GM12878 (cell line): ENCODE data around the gene CDH10. TPM values are rescaled to one million over a fixed set of nuclear protein-coding genes. Genes with fewer than 3 reads are reported as not detected.

Experiments
- ATAC-seq: fragments of 200-7000 bp; cut with Tn5 transposase; 3 replicates; pipeline ENCODE4 v1.9.1; 2020; ENCODE audit warnings: mild to moderate bottlenecking, moderate library complexity
- BruUV-seq: library from RNA; stranded (reverse); fragments of 400-500 nt; replicated peaks from 2 replicates; lab custom pipeline; 2021; lab: Mats Ljungman, UMichigan
- CTCF ChIA-PET: fragments of 300-600 bp; sonication (Branson Sonifier 250); formaldehyde crosslinking; extraction: SDS; loops from one replicate; lab custom pipeline; 2021; ENCODE audit warnings: inconsistent platforms; lab: Yijun Ruan, JAX
- POLR2A ChIA-PET: fragments of 350-600 bp; formaldehyde crosslinking; extraction: SDS; loops from one replicate; lab custom pipeline; 2021; ENCODE audit warnings: inconsistent platforms; lab: Charles Lee
- RAD21 ChIA-PET: fragments of 300-600 bp; sonication (Branson Sonifier 250); formaldehyde crosslinking; loops from one replicate; lab custom pipeline; 2023; ENCODE audit warnings: antibody characterized with exemption; ENCODE audit not compliant: unreplicated experiment; lab: Charles Lee
- SMC1A ChIA-PET: fragments of 300-600 bp; sonication (Branson Sonifier 250); formaldehyde crosslinking; loops from one replicate; lab custom pipeline; 2023; ENCODE audit not compliant: unreplicated experiment, uncharacterized antibody; lab: Charles Lee
- DNase-seq: peaks from one replicate; pipeline ENCODE4 v3.0.0-alpha.2; 2011; ENCODE audit warnings: low read depth, low spot score
- FAIRE-seq: peaks from 3 replicates; lab custom pipeline; 2011; peaks lifted over from hg19 to GRCh38; lab: Jason Lieb, UNC
- H2AFZ ChIP-seq: 2 replicates; pipeline ENCODE4 v1.6.0; 2011; ENCODE audit warnings: low read depth, low read length, control low read depth; ENCODE audit not compliant: control insufficient read depth
- H3K27ac ChIP-seq: 2 replicates; pipeline ENCODE4 v1.5.1; 2011; ENCODE audit warnings: control low read depth; ENCODE audit not compliant: control insufficient read depth, insufficient read depth
- H3K27me3 ChIP-seq, 2 experiments: replicated peaks in 1 of 2; 2 replicates each; pipeline versions ENCODE4 v1.6.0 to v1.6.1; 2011; ENCODE audit warnings: low read length in 1 of 2; ENCODE audit not compliant: control insufficient read depth in 2 of 2, insufficient read depth in 2 of 2
- H3K36me3 ChIP-seq, 2 experiments: 2 replicates each; pipeline ENCODE4 v1.5.1; 2011; ENCODE audit warnings: low read length in 1 of 2; ENCODE audit not compliant: control insufficient read depth in 2 of 2, insufficient read depth in 2 of 2
- H3K4me1 ChIP-seq: 2 replicates; pipeline ENCODE4 v1.6.1; 2011; ENCODE audit warnings: mild to moderate bottlenecking, low read length, moderate library complexity, mixed read lengths; ENCODE audit not compliant: control insufficient read depth, insufficient read depth
- H3K4me2 ChIP-seq: 2 replicates; pipeline ENCODE4 v1.6.0; 2011; ENCODE audit warnings: control low read depth; ENCODE audit not compliant: control insufficient read depth, insufficient read depth
- H3K4me3 ChIP-seq: fragments of 200-600 bp; sonication (generic); 2 replicates; pipeline ENCODE4 v1.5.1; 2016
- H3K79me2 ChIP-seq: 2 replicates; pipeline ENCODE4 v1.6.0; 2011; ENCODE audit warnings: low read length; ENCODE audit not compliant: control insufficient read depth, insufficient read depth
- H3K9ac ChIP-seq: 2 replicates; pipeline ENCODE4 v1.8.0; 2011; ENCODE audit warnings: low read length, control low read depth, mixed read lengths; ENCODE audit not compliant: control insufficient read depth, insufficient read depth
- H3K9me3 ChIP-seq: replicated peaks from 3 replicates; pipeline ENCODE4 v1.5.1; 2011; ENCODE audit warnings: mild to moderate bottlenecking, low read length; ENCODE audit not compliant: control insufficient read depth, insufficient read depth
- H4K20me1 ChIP-seq: 2 replicates; pipeline ENCODE4 v1.6.0; 2011; ENCODE audit not compliant: control insufficient read depth, insufficient read depth
- BHLHE40 ChIP-seq, 2 experiments: fragments of 450-650 bp in 1 of 2; IDR thresholded peaks; 2 replicates each; pipeline ENCODE4 v1.6.1; 2011 to 2017; ENCODE audit warnings: low read depth in 2 of 2, borderline replicate concordance in 1 of 2, improper control_type of control experiment in 1 of 2, low read length in 1 of 2, mild to moderate bottlenecking in 1 of 2
- CREM ChIP-seq: IDR thresholded peaks from 2 replicates; pipeline ENCODE4 v1.6.1; 2014; ENCODE audit warnings: antibody characterized with exemption, low read depth
- HDAC6 ChIP-seq: fragments of 200-600 bp; sonication (generic); IDR thresholded peaks from one replicate; pipeline ENCODE4 v1.8.0; 2017; ENCODE audit warnings: antibody characterized with exemption; ENCODE audit not compliant: unreplicated experiment
- JUND ChIP-seq: IDR thresholded peaks from 2 replicates; pipeline ENCODE4 v1.6.1; 2012; ENCODE audit warnings: low read depth, mild to moderate bottlenecking, low read length, improper control_type of control experiment, moderate library complexity
- POLR2AphosphoS5 ChIP-seq: IDR thresholded peaks from 2 replicates; pipeline ENCODE4 v1.6.1; 2011; ENCODE audit warnings: mild to moderate bottlenecking, low read length, inconsistent platforms
- SPI1 ChIP-seq: IDR thresholded peaks from 2 replicates; pipeline ENCODE4 v1.6.1; 2011; ENCODE audit warnings: low read depth, mild to moderate bottlenecking, low read length, moderate library complexity, borderline replicate concordance; ENCODE audit not compliant: insufficient read depth
- ZNF207 ChIP-seq: fragments of 450-650 bp; IDR thresholded peaks from 2 replicates; pipeline ENCODE4 v1.6.1; 2014; ENCODE audit warnings: antibody characterized with exemption, mild to moderate bottlenecking, borderline replicate concordance
- WGBS: methylation state at CpG from one replicate; pipeline ENCODE4 v1.1.6; 2016; ENCODE audit warnings: low lambda C conversion rate; ENCODE audit not compliant: insufficient replicate concordance, insufficient coverage; ENCODE audit errors: missing lambda C conversion rate; 5-methylcytosine and 5-hydroxymethylcytosine counted together
- in situ Hi-C: fragments of 300-500 bp; cut with MboI; formaldehyde crosslinking; loops from 9 replicates; pipeline ENCODE4 v1.14.3; 2018; ENCODE audit warnings: mixed read lengths
- intact Hi-C: fragments of 100-400 bp; cut with micrococcal nuclease; formaldehyde crosslinking; loops from one replicate; pipeline ENCODE4 v1.14.2; 2022; ENCODE audit not compliant: unreplicated experiment
- polyA plus RNA-seq, 11 experiments: library from polyadenylated mRNA; depleted of rRNA in 4 of 11; unstranded in 6 of 11; stranded (reverse) in 5 of 11; fragments of >200 nt; fragmentation: Nextera tagmentation in 4 of 11; fragmentation: Illumina TruSeq in 1 of 11; extraction: Ambion mirVana in 4 of 11; extraction: Trizol in 1 of 11; gene quantifications; 1 replicate in 1 of 11; 2 replicates in 10 of 11; pipeline versions ENCODE4 v1.2.1 to v1.2.3, GENCODE V29; 2011 to 2016; ENCODE audit warnings: inconsistent platforms in 2 of 11, missing spikeins in 2 of 11, low read depth in 1 of 11
- total RNA-seq, 4 experiments: library from RNA; depleted of rRNA in 3 of 4; stranded (reverse); fragments of >200 nt in 3 of 4; fragmentation: Illumina TruSeq in 1 of 4; extraction: Trizol in 1 of 4; gene quantifications; 2 replicates each; pipeline versions ENCODE4 v1.2.1 to v1.2.3, GENCODE V29; 2013 to 2021
- TF ChIP-seq, protein P1 (sequence below): fragments of 450-650 bp; IDR thresholded peaks from 2 replicates; pipeline ENCODE4 v1.6.1; 2017; ENCODE audit warnings: antibody characterized with exemption, mild to moderate bottlenecking, moderate library complexity
- TF ChIP-seq, protein P2 (sequence below), 3 experiments: IDR thresholded peaks in 2 of 3; conservative IDR thresholded peaks in 1 of 3; 2 replicates each; pipeline ENCODE4 v1.5.1; 2011; ENCODE audit warnings: low read depth in 3 of 3, low read length in 3 of 3, mild to moderate bottlenecking in 3 of 3, control low read depth in 2 of 3, moderate library complexity in 2 of 3, inconsistent platforms in 1 of 3, mixed read lengths in 1 of 3; ENCODE audit not compliant: control insufficient read depth in 2 of 3, insufficient read depth in 1 of 3; ENCODE audit errors: extremely low read depth in 1 of 3
- TF ChIP-seq, protein P3 (sequence below): IDR thresholded peaks from 2 replicates; pipeline ENCODE4 v1.6.1; 2011; ENCODE audit warnings: borderline replicate concordance, low read depth, mild to moderate bottlenecking, moderate library complexity, low read length; ENCODE audit not compliant: insufficient read depth, poor library complexity, severe bottlenecking

CDH10 gene
- total and polyA plus RNA-seq, 10 of the 15 experiments (the other 5 are each of a cell fraction or from before 2014, with no cell fraction given) = 0.04 to 0.05 TPM; not detected in 8

DNA sequence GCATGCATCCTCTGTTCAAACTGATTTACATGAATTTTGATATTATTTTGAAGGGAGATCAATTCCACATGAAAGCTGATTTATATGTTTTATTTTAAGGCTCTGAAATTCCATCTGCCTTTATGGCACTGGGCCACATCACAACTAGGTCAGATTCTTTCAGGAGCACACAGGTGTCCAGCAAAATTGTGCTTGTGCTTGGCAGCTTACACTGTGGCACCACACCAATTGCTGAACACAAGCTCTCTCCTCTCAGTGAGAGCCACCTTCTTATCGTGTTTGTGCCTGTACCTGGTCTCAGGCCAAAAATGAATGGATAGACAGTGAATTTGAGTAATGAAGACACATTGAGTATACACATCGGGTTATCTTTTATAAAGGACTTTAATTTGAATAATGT, 200.4 kb downstream of the CDH10 start:
- TF ChIP-seq CREM (no peak), SPI1 (no peak), JUND (no peak), POLR2AphosphoS5 (no peak), BHLHE40 (IDR thresholded peaks at IDR 0.05; ENCODE audit: borderline replicate concordance in 1 of 2, low read depth in 2 of 2, low read length in 1 of 2) (no peak), HDAC6 (no peak), ZNF207 (no peak)
- TF ChIP-seq, protein P1, sequence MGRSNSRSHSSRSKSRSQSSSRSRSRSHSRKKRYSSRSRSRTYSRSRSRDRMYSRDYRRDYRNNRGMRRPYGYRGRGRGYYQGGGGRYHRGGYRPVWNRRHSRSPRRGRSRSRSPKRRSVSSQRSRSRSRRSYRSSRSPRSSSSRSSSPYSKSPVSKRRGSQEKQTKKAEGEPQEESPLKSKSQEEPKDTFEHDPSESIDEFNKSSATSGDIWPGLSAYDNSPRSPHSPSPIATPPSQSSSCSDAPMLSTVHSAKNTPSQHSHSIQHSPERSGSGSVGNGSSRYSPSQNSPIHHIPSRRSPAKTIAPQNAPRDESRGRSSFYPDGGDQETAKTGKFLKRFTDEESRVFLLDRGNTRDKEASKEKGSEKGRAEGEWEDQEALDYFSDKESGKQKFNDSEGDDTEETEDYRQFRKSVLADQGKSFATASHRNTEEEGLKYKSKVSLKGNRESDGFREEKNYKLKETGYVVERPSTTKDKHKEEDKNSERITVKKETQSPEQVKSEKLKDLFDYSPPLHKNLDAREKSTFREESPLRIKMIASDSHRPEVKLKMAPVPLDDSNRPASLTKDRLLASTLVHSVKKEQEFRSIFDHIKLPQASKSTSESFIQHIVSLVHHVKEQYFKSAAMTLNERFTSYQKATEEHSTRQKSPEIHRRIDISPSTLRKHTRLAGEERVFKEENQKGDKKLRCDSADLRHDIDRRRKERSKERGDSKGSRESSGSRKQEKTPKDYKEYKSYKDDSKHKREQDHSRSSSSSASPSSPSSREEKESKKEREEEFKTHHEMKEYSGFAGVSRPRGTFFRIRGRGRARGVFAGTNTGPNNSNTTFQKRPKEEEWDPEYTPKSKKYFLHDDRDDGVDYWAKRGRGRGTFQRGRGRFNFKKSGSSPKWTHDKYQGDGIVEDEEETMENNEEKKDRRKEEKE = no peak
- TF ChIP-seq, protein P2, sequence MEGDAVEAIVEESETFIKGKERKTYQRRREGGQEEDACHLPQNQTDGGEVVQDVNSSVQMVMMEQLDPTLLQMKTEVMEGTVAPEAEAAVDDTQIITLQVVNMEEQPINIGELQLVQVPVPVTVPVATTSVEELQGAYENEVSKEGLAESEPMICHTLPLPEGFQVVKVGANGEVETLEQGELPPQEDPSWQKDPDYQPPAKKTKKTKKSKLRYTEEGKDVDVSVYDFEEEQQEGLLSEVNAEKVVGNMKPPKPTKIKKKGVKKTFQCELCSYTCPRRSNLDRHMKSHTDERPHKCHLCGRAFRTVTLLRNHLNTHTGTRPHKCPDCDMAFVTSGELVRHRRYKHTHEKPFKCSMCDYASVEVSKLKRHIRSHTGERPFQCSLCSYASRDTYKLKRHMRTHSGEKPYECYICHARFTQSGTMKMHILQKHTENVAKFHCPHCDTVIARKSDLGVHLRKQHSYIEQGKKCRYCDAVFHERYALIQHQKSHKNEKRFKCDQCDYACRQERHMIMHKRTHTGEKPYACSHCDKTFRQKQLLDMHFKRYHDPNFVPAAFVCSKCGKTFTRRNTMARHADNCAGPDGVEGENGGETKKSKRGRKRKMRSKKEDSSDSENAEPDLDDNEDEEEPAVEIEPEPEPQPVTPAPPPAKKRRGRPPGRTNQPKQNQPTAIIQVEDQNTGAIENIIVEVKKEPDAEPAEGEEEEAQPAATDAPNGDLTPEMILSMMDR (IDR thresholded peaks at IDR 0.05 in 2 of 3, conservative IDR thresholded peaks at IDR 0.05 in 1 of 3; ENCODE audit: control insufficient read depth in 2 of 3, extremely low read depth in 1 of 3, insufficient read depth in 1 of 3, low read depth in 3 of 3, low read length in 3 of 3) = no peak
- TF ChIP-seq, protein P3, sequence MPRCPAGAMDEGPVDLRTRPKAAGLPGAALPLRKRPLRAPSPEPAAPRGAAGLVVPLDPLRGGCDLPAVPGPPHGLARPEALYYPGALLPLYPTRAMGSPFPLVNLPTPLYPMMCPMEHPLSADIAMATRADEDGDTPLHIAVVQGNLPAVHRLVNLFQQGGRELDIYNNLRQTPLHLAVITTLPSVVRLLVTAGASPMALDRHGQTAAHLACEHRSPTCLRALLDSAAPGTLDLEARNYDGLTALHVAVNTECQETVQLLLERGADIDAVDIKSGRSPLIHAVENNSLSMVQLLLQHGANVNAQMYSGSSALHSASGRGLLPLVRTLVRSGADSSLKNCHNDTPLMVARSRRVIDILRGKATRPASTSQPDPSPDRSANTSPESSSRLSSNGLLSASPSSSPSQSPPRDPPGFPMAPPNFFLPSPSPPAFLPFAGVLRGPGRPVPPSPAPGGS = no peak
- RAD21 ChIA-PET = interaction anchor here (0.9 kb wide), 1 partner anchor 82 kb away, joined by 3 read pairs; no protein-coding TSS in a partner anchor
- no TSS peak for BruUV-seq
- Histone ChIP-seq H3K4me3 (no peak overlapping the region), H4K20me1 (no peaks in the 10 kb centered on the region), H3K36me3 (no peaks in the 10 kb centered on the region), H3K27me3 (no peaks in the 10 kb centered on the region), H2AFZ (no peak overlapping the region), H3K4me2 (no peak overlapping the region), H3K27ac (no peak overlapping the region), H3K9me3 (no peaks in the 10 kb centered on the region), H3K79me2 (no peaks in the 10 kb centered on the region), H3K9ac (no peak overlapping the region), H3K4me1 (no peaks in the 10 kb centered on the region)
- in situ Hi-C loops (no loop called here), intact Hi-C loops (no loop called here)
- CTCF ChIA-PET = interaction anchor here (0.9 to 1.2 kb wide), 2 partner anchors 14 to 21 kb away, joined by 3 read pairs; no protein-coding TSS in a partner anchor
- no peak for FAIRE-seq
- SMC1A ChIA-PET = interaction anchor here (0.9 to 1.4 kb wide), 2 partner anchors 21 to 29 kb away, joined by 3 to 6 read pairs; no protein-coding TSS in a partner anchor
- no peak for DNase-seq
- ATAC-seq = no peak
- 0% methylated on average over 2 of the region's 2 CpGs for WGBS
- POLR2A ChIA-PET = no interaction called here
